Trophoblast cell (in vitro differentiated cells and primary cell): ENCODE data around the gene SPIN2B.
"Not testable (repeated sequence)": the region's sequence is repeated elsewhere in the genome, so short reads cannot be mapped to it uniquely, and the experiment has no call there.

Source experiments
- DNase-seq, 2 donors: peaks; one replicate each; pipeline ENCODE4 v3.0.0-alpha.2; 2016
- H2AFZ ChIP-seq: 2 replicates; pipeline ENCODE4 v1.6.1; 2013; ENCODE audit warnings: low read length, moderate library complexity, mild to moderate bottlenecking; ENCODE audit not compliant: insufficient read depth, poor library complexity
- H2AK5ac ChIP-seq: 2 replicates; pipeline ENCODE4 v1.6.1; 2013; ENCODE audit warnings: mild to moderate bottlenecking, low read length
- H2BK120ac ChIP-seq: 2 replicates; pipeline ENCODE4 v1.6.1; 2013; ENCODE audit warnings: low read length, mild to moderate bottlenecking, moderate library complexity; ENCODE audit not compliant: insufficient read depth, poor library complexity
- H2BK12ac ChIP-seq: 2 replicates; pipeline ENCODE4 v1.6.1; 2013; ENCODE audit warnings: mild to moderate bottlenecking, low read length, moderate library complexity
- H2BK5ac ChIP-seq: 2 replicates; pipeline ENCODE4 v1.6.1; 2013; ENCODE audit warnings: low read length, low read depth, moderate library complexity, mild to moderate bottlenecking; ENCODE audit not compliant: poor library complexity
- H3K14ac ChIP-seq: 2 replicates; pipeline ENCODE4 v1.6.1; 2013; ENCODE audit warnings: mild to moderate bottlenecking, low read length
- H3K18ac ChIP-seq: 2 replicates; pipeline ENCODE4 v1.6.1; 2013; ENCODE audit warnings: mild to moderate bottlenecking, low read length
- H3K23ac ChIP-seq: 2 replicates; pipeline ENCODE4 v1.6.1; 2013; ENCODE audit warnings: low read length
- H3K27ac ChIP-seq: 2 replicates; pipeline ENCODE4 v1.5.1; 2013; ENCODE audit warnings: low read depth, mild to moderate bottlenecking, inconsistent platforms, low read length, moderate library complexity
- H3K27me3 ChIP-seq: 2 replicates; pipeline ENCODE4 v1.6.1; 2013; ENCODE audit warnings: inconsistent platforms, mild to moderate bottlenecking, low read length, moderate library complexity; ENCODE audit not compliant: insufficient read depth
- H3K36me3 ChIP-seq, 2 experiments: 1 replicate in 1 of 2; 2 replicates in 1 of 2; pipeline ENCODE4 v1.6.1; 2013; ENCODE audit warnings: low read length in 2 of 2, mild to moderate bottlenecking in 2 of 2, moderate library complexity in 1 of 2; ENCODE audit not compliant: insufficient read depth in 2 of 2, control insufficient read depth in 1 of 2
- H3K4ac ChIP-seq: 2 replicates; pipeline ENCODE4 v1.6.1; 2013; ENCODE audit warnings: low read depth, mild to moderate bottlenecking, low read length, moderate library complexity
- H3K4me1 ChIP-seq, 2 experiments: 1 replicate in 1 of 2; 2 replicates in 1 of 2; pipeline ENCODE4 v1.6.1; 2013; ENCODE audit warnings: low read length in 2 of 2, mild to moderate bottlenecking in 2 of 2, moderate library complexity in 1 of 2; ENCODE audit not compliant: insufficient read depth in 2 of 2, control insufficient read depth in 1 of 2
- H3K4me2 ChIP-seq: 2 replicates; pipeline ENCODE4 v1.6.1; 2013; ENCODE audit warnings: inconsistent platforms, mild to moderate bottlenecking, low read length, moderate library complexity
- H3K4me3 ChIP-seq: 2 replicates; pipeline ENCODE4 v1.5.1; 2013; ENCODE audit warnings: mild to moderate bottlenecking, low read depth, low read length, inconsistent platforms
- H3K79me1 ChIP-seq: one replicate; pipeline ENCODE4 v1.6.1; 2013; ENCODE audit warnings: low read length
- H3K79me2 ChIP-seq: 2 replicates; pipeline ENCODE4 v1.6.1; 2013; ENCODE audit warnings: low read length, mild to moderate bottlenecking; ENCODE audit not compliant: control insufficient read depth, insufficient read depth, poor library complexity
- H3K9ac ChIP-seq: 2 replicates; pipeline ENCODE4 v1.6.1; 2013; ENCODE audit warnings: mild to moderate bottlenecking, low read length
- H3K9me3 ChIP-seq: 2 replicates; pipeline ENCODE4 v1.6.1; 2013; ENCODE audit warnings: low read depth, mild to moderate bottlenecking, control low read depth, inconsistent platforms, low read length; ENCODE audit not compliant: insufficient read depth
- H4K12ac ChIP-seq: 2 replicates; pipeline ENCODE4 v1.6.1; 2013; ENCODE audit warnings: low read depth, mild to moderate bottlenecking, low read length, moderate library complexity
- H4K8ac ChIP-seq: 2 replicates; pipeline ENCODE4 v1.6.1; 2013; ENCODE audit warnings: low read depth, mild to moderate bottlenecking, low read length, moderate library complexity
- H4K91ac ChIP-seq: one replicate; pipeline ENCODE4 v1.6.1; 2013; ENCODE audit warnings: low read depth, mild to moderate bottlenecking, low read length, moderate library complexity
- WGBS: extraction: QIAGEN DNeasy Blood & Tissue Kit; methylation state at CpG from one replicate; pipeline ENCODE4 v1.1.7; 2013; ENCODE audit warnings: missing lambda C conversion rate; ENCODE audit not compliant: insufficient read length, insufficient coverage; ENCODE audit errors: extremely low coverage; 5-methylcytosine and 5-hydroxymethylcytosine counted together

The SPIN2B gene

GRCh38 chrX:57138674-57139073, 17.3 kb upstream of the SPIN2B start:
- no peak overlapping the region for H2AK5ac ChIP-seq
- no peak overlapping the region for H3K18ac ChIP-seq
- no peak overlapping the region for H2AFZ ChIP-seq
- H3K79me1 ChIP-seq: peaks cover 4% of the 10 kb centered on the region
- no peak for DNase-seq
- H4K8ac ChIP-seq: no peak overlapping the region
- no peaks in the 10 kb centered on the region for H3K27me3 ChIP-seq
- H2BK120ac ChIP-seq: no peak overlapping the region
- peaks cover 3% of the 10 kb centered on the region for H3K79me2 ChIP-seq
- H3K14ac ChIP-seq: no peak overlapping the region
- peaks cover 0 to 3% of the 10 kb centered on the region in 2 experiments for H3K4me1 ChIP-seq
- no peak overlapping the region for H3K23ac ChIP-seq
- H3K4ac ChIP-seq: no peak overlapping the region
- no peaks in the 10 kb centered on the region for H3K36me3 ChIP-seq
- H2BK5ac ChIP-seq: no peak overlapping the region
- H2BK12ac ChIP-seq: no peak overlapping the region
- WGBS: no CpG with 5 or more reads among the region's 4 CpGs
- no peak overlapping the region for H4K91ac ChIP-seq
- no peak overlapping the region for H3K9ac ChIP-seq
- H3K27ac ChIP-seq: no peak overlapping the region
- no peak overlapping the region for H3K4me3 ChIP-seq
- H4K12ac ChIP-seq: no peak overlapping the region
- no peaks in the 10 kb centered on the region for H3K9me3 ChIP-seq
- H3K4me2 ChIP-seq: no peak overlapping the region

DNA sequence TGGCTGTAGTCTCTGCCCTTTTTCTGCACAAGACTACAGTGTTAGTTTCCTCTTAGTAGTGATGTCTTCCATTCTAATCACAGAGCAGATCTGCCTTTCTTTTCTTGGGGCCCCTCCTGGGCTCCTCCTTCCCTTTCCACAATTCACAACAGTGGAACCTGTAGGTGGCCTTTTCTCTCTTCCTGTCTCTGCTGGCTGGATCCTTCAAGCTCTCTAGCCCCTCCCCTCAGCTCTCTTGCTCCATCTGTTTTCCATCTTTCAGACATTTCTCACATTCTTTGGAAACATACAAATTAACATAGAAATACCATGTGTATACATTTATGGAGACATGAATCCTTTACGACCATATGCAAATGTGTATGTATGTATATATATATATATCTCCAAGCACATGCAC, 16.2 kb upstream of the SPIN2B start:
- no peak overlapping the region for H4K12ac ChIP-seq
- H2AK5ac ChIP-seq: no peak overlapping the region
- peak overlapping the region; percentile 64 for H3K14ac ChIP-seq
- no peak overlapping the region for H3K4ac ChIP-seq
- no peak overlapping the region for H3K23ac ChIP-seq
- H2BK12ac ChIP-seq: no peak overlapping the region
- H2BK5ac ChIP-seq: peak overlapping the region; percentile 46
- H3K79me1 ChIP-seq: peaks cover 4% of the 10 kb centered on the region
- no CpG with 5 or more reads among the region's 1 CpG for WGBS
- H2AFZ ChIP-seq: peak overlapping the region; percentile 83
- H3K9ac ChIP-seq: no peak overlapping the region
- H4K91ac ChIP-seq: no peak overlapping the region
- H3K36me3 ChIP-seq: no peaks in the 10 kb centered on the region
- peak overlapping the region; percentile 73 for H4K8ac ChIP-seq
- peak overlapping the region; percentile 15 for H2BK120ac ChIP-seq
- peaks cover 0 to 3% of the 10 kb centered on the region in 2 experiments for H3K4me1 ChIP-seq
- peak overlapping the region; percentile 69 for H3K4me2 ChIP-seq
- DNase-seq: no peak
- peak overlapping the region; percentile 61 for H3K4me3 ChIP-seq
- H3K9me3 ChIP-seq: no peaks in the 10 kb centered on the region
- peak overlapping the region; percentile 61 for H3K18ac ChIP-seq
- H3K27me3 ChIP-seq: no peaks in the 10 kb centered on the region
- peak overlapping the region; percentile 33 for H3K27ac ChIP-seq
- peaks cover 3% of the 10 kb centered on the region for H3K79me2 ChIP-seq

DNA sequence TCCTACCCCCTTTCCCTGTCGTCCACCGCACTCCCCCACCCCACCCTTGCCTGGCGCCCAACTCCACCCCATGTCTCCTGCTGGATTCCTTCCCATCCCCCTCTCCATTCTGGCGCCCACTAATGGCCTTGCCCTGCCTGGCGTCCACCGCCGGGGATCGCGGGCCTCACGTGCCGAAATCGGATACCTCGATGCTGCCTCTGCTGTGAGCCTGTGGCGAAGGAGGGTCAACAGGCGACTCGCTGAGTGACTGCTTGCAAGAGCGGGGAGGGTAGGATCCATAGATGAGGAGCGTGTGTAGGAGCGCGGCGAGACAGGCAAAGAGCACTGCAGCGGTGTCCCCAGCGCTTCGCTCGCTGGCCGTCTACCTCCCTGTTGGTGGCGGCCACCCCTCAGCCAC, 15.7 kb upstream of the SPIN2B start, which contains the start of gene SPIN2A:
SPIN2A (minus strand) TSS at position 325 of the 400 bp plus-strand sequence. CDS start 800 bp downstream, outside the sequence.
- Histone ChIP-seq H2BK5ac (peak within 1 kb of the TSS; percentile 46), H4K91ac (peak within 1 kb of the TSS; percentile 28), H3K14ac (peak within 1 kb of the TSS; percentile 64), H3K18ac (peak within 1 kb of the TSS; percentile 61), H4K8ac (peak within 1 kb of the TSS; percentile 73), H3K27ac (peak within 1 kb of the TSS; percentile 33), H2AFZ (peak within 1 kb of the TSS; percentile 83), H2BK120ac (peak within 1 kb of the TSS; percentile 15), H3K4me3 (peak within 1 kb of the TSS; percentile 61), H3K4me2 (peak within 1 kb of the TSS; percentile 69)
- H3K36me3 ChIP-seq, H3K4ac ChIP-seq, H3K9me3 ChIP-seq, H3K79me2 ChIP-seq, H4K12ac ChIP-seq, H3K9ac ChIP-seq, H2BK12ac ChIP-seq, H3K4me1 ChIP-seq, H2AK5ac ChIP-seq, H3K23ac ChIP-seq, H3K27me3 ChIP-seq, DNase-seq, H3K79me1 ChIP-seq: not testable (repeated sequence)
- no CpG with 5 or more reads among the region's 27 CpGs for WGBS

DNA sequence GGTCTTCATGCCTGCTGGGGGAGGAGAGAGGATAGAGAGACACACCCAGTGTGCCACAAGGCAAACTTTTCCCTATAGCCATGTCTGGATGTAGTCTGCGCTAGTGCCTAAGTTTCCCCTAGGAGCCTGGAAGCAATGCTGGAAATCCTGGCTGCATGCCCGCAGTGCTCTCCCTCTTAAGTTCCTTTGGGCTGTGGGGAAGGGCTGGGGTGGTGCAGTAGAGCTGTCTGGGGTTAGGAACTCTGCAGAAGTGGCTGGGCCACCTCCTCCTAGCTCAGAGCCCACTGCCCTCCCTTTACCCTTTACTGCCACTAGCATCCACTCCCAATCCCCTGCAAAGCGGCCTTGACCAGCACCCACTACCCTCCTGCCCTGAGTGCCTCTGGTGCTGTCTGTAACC, 15.2 kb upstream of the SPIN2B start:
- not testable (repeated sequence) for H2AFZ ChIP-seq, H4K12ac ChIP-seq, H3K14ac ChIP-seq, H3K79me2 ChIP-seq, H3K9ac ChIP-seq, H3K36me3 ChIP-seq, H2BK12ac ChIP-seq, H3K79me1 ChIP-seq, H3K4me3 ChIP-seq, H3K27ac ChIP-seq, H2BK5ac ChIP-seq, H2BK120ac ChIP-seq, H3K4me1 ChIP-seq, H3K18ac ChIP-seq, DNase-seq, H3K27me3 ChIP-seq, H2AK5ac ChIP-seq, H3K9me3 ChIP-seq, H3K4ac ChIP-seq, H3K23ac ChIP-seq
- Histone ChIP-seq H4K8ac (peak overlapping the region; percentile 7), H3K4me2 (peak overlapping the region; percentile 69), H4K91ac (peak overlapping the region; percentile 28)
- WGBS: no CpG with 5 or more reads among the region's 3 CpGs
